IPS-NIHi7 (cell line): ENCODE data around the gene SPP1.
A peak's percentile ranks its signal among the peaks of the same experiment; 100 is the strongest.
"Not testable (repeated sequence)": the region's sequence is repeated elsewhere in the genome, so short reads cannot be mapped to it uniquely, and the experiment has no call there.

ENCODE experiments used
- DNase-seq: peaks from one replicate; pipeline ENCODE4 v3.0.0; 2012; ENCODE audit warnings: mixed read lengths; ENCODE audit errors: extremely low spot score

SPP1 gene

GRCh38 chr4:87986508-87986907 is 11.0 kb downstream of the SPP1 start:
- DNase-seq: no peak

DNA sequence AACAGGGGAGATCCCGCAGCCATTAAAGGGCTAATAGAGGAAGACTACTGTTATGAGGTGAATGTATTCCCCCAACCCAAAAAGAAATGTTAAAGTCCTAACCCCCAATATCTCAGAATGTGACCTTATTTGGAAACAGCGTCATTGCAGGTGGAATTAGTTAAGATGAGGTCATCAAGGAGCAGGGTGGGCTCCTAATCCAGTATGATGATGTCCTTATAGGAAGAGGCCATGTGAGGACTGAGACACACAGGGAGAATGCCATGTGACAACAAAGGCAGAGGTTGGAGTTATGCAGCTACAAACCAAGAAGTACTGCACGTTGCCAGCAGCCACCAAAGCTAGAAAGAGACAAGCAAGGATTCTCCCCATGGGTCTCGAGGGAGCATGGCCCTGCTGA is 14.3 kb downstream of the SPP1 start:
- DNase-seq: no peak

DNA sequence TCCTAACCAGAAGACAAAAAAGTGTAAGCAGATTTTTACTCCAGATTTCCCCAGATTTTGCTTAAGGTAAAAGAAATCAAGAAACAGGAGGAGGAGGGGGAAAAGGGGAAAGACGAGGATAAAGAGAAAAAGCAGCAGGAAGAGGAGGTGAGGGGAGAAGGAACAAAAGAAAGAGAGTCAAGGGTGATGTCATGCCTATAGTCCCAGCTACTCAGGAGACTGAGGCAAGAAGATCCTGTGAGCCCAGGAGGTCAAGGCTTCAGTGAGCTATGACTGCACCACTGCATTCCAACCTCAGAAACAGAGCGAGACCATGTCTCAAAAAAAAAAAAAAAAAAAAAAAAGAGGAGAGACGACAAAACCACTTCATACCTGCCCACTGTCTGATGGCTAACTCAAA is 19.9 kb downstream of the SPP1 start:
- no peak for DNase-seq

DNA sequence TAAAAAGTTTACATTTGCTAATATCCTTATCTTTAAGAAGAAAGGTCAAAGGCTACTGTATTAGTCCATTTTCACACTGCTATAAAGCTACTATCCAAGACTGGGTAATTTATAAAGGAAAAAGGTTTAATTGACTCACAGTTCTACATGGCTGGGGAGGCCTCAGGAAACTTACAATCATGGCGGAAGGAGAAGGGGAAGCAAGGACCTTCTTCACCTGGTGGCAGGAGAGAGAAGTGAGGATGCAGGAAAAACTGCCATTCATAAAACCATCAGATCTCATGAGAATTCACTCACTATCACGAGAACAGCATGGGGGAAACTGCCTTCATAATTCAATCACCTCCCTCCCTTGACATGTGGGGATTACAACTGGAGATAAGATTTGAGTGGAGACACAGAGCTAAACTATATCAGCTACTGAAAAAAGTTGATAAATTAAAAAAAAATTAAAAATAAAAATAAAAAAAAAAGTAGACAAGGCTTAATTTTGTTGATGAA is 23.7 kb downstream of the SPP1 start:
- not testable (repeated sequence) for DNase-seq

DNA sequence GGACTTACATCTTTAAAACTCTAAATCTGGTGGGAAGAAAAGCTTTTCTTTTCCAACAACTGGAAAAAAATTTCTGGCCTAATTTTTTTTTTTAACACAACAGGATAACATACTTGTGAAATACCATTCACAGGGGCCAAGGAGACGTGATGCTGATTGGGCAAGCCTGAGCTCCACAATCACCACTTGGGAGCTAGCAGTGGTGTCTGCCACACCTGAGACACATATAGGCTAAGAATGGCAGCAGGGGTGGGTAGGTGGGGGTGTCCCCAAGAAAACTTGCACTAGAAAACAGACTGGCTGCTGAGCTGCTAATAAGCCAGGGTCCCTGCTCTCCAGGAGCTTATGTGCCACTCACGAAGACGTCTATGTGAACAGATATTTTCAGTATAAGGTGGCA is 26.4 kb downstream of the SPP1 start:
- DNase-seq: no peak

DNA sequence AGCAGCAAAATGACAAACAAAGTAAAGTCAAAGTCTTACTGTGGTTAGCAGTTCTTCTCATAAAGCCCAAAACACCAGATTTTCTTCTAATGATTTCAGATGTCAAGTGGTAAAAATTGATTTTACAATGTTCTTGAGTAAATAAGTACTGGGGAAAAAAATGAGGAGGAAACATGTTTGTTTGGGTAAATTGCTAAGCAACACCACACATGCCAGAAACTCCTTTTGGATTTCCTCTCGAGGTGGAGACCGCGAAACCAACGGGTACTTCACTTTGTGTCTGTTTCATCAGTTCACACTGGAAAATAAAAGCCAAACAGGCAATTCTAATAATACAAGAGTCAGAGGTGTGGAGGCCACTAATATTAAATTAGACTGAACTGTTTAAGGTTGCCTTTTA is 27.3 kb downstream of the SPP1 start:
- no peak for DNase-seq

DNA sequence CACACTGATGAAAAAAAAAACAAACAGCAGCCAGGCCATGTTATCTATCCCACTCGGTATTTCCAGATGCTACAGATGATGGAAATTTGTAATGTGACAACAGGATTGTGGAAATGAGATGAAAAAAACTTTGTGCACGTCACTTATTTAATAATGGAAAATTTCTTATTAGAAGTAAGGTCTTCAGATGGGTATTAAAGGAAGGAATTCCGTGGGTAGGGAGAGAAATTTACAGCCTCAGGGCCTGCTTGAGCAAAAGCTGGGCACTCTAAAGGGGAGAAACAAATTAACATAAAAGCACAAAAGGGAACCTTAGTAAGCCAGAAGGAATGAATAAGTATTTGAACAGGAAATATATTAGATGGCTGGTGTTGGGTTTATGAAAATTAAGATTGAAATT is 27.7 kb downstream of the SPP1 start:
- no peak for DNase-seq

GRCh38 chr4:88005076-88005475 is 29.6 kb downstream of the SPP1 start:
- no peak for DNase-seq

GRCh38 chr4:88005946-88006345 is 30.4 kb downstream of the SPP1 start:
- no peak for DNase-seq

DNA sequence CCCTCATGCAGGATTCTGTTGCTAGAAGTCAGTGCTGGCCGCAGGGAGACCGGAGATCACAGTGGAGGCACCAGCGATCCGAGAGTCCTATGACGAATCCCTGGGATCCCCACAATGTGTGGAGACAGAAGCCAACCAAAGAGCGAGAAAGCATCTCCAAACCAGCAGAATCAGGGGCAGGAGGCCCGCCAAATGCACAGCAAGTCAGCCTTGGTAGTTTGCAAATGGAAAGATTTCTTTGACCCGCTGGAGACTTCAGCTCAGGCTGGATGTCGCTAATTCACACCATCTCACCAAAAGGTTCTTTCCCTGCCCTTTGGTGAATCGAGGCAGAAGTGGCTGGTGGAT is 31.4 kb downstream of the SPP1 start:
- peak; percentile 26 for DNase-seq

DNA sequence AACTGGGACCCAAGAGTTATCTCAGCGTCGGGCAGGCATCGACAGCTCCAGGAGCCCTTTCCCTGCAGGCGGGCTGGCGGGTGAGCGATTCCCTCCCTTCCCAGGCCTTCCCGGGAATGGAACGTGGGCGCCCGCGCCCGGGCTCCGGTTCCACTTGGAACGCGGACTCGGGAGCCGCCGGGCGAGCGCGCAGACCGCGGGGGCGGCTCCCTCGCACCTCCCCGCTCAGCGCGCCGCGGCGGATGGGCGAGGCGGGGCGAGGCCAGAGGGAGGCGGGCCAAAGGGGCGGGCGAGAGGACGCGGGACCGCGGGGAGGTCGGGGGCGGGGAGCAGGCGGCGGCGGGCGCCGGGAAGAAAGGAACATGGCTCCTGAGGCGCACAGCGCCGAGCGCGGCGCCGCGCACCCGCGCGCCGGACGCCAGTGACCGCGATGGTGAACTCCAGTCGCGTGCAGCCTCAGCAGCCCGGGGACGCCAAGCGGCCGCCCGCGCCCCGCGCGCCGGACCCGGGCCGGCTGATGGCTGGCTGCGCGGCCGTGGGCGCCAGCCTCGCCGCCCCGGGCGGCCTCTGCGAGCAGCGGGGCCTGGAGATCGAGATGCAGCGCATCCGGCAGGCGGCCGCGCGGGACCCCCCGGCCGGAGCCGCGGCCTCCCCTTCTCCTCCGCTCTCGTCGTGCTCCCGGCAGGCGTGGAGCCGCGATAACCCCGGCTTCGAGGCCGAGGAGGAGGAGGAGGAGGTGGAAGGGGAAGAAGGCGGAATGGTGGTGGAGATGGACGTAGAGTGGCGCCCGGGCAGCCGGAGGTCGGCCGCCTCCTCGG is 32.0 kb downstream of the SPP1 start, which contains the start of gene PKD2:
TSS of gene PKD2 (plus strand) at position 332 of the 818 bp plus-strand sequence. CDS start at position 431, 99 bp downstream.
- DNase-seq: peak; percentile 91

DNA sequence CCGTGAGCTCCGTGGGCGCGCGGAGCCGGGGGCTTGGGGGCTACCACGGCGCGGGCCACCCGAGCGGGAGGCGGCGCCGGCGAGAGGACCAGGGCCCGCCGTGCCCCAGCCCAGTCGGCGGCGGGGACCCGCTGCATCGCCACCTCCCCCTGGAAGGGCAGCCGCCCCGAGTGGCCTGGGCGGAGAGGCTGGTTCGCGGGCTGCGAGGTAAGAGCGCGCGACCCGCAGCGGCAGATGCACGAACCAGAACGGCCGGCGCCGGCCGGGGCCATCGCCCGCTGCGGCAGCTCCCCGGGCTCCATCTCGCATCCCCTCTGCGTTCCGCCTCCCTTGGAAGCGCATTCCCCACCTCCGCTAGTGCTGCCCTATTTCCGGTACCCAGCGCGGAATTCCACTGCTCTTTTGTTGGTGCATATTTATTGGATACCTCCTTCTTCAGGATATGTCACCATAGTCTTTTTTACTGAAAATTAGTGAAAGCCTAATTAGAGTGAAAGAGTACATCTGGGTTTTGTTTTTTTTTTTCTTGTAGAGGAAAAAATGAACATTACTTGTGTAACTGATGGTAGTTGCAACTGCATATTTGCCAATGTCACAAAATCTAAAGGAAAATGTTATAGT is 32.7 kb downstream of the SPP1 start:
- peak; percentile 68 for DNase-seq

GRCh38 chr4:88008743-88009171 is 33.2 kb downstream of the SPP1 start:
- DNase-seq: no peak

DNA sequence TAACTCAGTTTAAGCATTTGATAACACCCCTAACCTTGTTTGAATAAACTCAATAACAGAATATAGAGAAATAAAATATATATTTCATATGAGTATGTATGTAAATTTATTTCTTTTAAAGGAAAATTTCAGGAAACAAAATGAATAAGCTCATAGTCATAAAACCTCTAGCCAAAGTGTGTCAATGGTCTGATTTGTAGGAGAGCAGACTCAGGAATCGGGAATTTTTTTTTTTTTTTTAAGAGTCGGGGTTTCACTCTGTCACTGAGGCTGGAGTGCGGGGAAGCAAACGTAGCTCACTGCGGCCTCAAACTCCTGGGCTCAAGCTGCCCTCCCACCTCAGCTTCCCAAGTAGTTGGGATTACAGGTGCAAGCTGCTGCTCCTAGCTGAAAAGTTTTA is 34.4 kb downstream of the SPP1 start:
- DNase-seq: no peak

DNA sequence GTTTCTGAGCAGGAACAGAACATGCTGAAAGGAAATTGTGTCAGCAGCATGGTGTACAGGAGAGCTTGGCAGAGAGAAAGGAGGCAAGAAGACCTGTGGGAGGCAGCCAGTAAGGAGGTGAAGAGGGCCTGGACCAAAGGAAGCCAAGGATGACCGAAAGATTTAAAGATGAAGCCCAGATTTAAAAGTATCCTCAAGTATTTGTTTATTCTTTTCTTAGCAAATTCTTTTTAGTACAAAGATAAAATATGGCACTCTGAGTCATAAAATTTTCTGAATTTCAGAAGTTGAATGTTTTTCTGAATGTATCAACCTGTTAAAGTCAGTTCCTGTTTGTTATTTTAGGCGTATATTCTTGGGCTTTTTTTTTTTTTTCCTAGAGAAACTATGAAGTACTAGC is 35.5 kb downstream of the SPP1 start:
- DNase-seq: no peak

DNA sequence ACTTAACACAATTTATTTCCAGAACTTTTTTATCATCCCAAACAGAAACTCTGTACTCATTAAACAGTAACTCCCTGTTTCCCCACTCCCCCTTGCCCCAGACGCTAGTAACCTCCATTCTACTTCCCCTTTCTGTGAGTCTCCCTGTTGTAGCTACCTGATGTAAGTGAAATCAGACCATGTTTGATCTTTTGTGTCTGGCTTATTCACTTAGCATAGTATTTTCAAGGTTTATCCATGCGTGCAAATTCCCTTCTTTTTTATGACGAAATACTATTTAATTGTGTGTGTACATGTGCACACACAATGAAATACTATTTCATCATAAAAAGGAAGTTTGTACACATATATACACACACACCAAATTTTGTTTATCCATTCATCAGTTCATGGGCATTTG is 37.1 kb downstream of the SPP1 start:
- no peak for DNase-seq

DNA sequence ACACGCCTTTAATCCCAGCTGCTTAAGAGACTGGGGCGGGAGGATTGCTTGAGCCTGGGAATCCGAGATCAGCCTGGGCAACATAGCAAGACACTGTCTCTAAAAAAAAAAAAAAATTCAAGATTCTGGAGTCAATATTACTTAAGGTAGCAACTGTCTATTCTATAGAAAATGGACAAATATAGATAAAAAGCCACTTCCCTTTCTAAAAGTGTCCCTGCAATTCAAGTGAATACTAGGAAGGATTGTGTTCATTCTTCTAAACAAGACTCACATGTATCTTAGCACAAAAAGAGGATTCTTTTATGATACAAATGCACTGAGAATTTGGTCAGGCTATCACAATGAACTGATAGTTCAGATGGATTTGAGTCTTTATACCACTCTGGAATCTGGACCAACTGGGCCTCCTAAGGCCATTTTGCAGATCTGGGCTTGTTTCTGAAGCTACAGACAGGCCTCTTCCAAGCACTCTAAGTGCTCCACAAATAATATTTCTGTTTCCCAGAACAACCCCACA is 38.9 kb downstream of the SPP1 start:
- no peak for DNase-seq

DNA sequence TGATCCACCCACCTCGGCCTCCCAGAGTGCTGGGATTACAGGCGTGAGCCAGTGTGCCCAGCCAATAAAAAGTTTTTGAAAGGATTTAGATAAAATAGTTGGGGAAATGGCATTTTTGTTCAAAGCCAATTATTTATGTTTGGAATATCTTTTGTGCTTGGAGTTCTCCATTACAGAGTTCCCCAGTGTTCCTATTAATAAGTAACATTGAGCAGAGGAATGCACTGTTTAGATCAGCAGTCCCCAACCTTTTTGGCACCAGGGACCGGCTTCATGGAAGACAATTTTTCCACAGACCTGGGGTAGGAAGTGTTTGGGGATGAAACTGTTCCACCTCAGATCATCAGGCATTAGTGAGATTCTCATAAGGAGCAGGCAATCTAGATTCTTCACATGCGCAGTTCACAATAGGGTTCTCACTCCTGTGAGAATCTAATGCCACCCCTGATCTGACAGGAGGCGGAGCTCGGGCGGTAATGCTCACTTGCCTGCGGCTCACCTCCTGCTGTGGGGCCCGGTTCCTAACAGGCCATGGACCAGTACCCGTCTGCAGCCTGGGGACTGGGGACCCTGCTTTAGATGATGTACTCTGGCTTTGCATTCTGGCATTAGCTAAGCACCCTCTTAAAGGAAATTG is 40.3 kb downstream of the SPP1 start:
- DNase-seq: no peak

- DNase-seq: no peak
These were observed 42.2 kb downstream of the SPP1 start for GRCh38 chr4:88017516-88018297.

DNA sequence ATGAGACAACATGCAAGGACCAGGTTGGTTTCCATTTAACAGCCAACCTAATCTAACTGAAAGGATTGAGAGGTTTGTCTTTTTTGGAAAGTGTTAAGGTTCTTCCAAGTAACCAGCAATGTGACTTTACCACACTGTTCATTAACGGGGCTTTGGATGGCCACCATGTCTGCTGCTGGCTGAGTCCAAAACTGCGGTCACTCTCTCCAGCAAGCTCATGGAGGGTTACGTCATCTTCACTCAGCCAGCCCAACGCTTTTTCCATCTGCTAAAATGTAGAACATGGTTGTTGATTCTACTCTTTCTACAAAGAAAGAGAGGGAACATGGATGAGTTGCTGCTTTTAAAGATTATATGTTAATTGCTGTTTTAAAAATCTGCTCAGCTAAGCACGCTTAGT is 43.0 kb downstream of the SPP1 start:
- no peak for DNase-seq

GRCh38 chr4:88021824-88022223 is 46.3 kb downstream of the SPP1 start:
- no peak for DNase-seq

GRCh38 chr4:88022289-88022688 is 46.8 kb downstream of the SPP1 start:
- no peak for DNase-seq
